ENCODE results near the gene MYLK.
"Not testable (repeated sequence)": the region's sequence is repeated elsewhere in the genome, so short reads cannot be mapped to it uniquely, and the experiment has no call there.

The MYLK gene

GRCh38 chr3:123613543-123613942 lies 270.6 kb downstream of the MYLK start:
- no peak for FAIRE-seq
- DNase-seq (ENCODE audit: insufficient read length, low spot score): no peak

GRCh38 chr3:123611674-123612073 lies 272.5 kb downstream of the MYLK start:
- FAIRE-seq; DNase-seq (ENCODE audit: insufficient read length, low spot score): not testable (repeated sequence)

- FAIRE-seq (peak; percentile 23), DNase-seq (ENCODE audit: insufficient read length, low spot score) (no peak)
Measured at GRCh38 chr3:123611082-123611481, 273.1 kb downstream of the MYLK start.

- no peak for DNase-seq (ENCODE audit: insufficient read length, low spot score)
- no peak for FAIRE-seq
Measured at GRCh38 chr3:123610331-123610730, 273.8 kb downstream of the MYLK start.

GRCh38 chr3:123609063-123609462 lies 275.1 kb downstream of the MYLK start:
- FAIRE-seq: no peak
- no peak for DNase-seq (ENCODE audit: insufficient read length, low spot score)

GRCh38 chr3:123608263-123608937 lies 275.7 kb downstream of the MYLK start:
- DNase-seq (ENCODE audit: insufficient read length, low spot score) (no peak), FAIRE-seq (no peak)

- FAIRE-seq: no peak
- DNase-seq (ENCODE audit: insufficient read length, low spot score): no peak
Measured at GRCh38 chr3:123606527-123606926, 277.6 kb downstream of the MYLK start.

GRCh38 chr3:123605789-123606234 lies 278.3 kb downstream of the MYLK start:
- FAIRE-seq: no peak
- peak; percentile 15 for DNase-seq (ENCODE audit: insufficient read length, low spot score)

GRCh38 chr3:123603153-123603552 lies 281.0 kb downstream of the MYLK start:
- not testable (repeated sequence) for DNase-seq (ENCODE audit: insufficient read length, low spot score); FAIRE-seq

- no peak for FAIRE-seq
Measured at GRCh38 chr3:123602325-123602724, 281.8 kb downstream of the MYLK start.

GRCh38 chr3:123600863-123601262 lies 283.3 kb downstream of the MYLK start:
- not testable (repeated sequence) for FAIRE-seq

More at GRCh38 chr3:123602325-123602724, 281.8 kb downstream of the MYLK start:
- peak; percentile 35 for DNase-seq (ENCODE audit: insufficient read length, low spot score)

GRCh38 chr3:123597561-123597960 lies 286.6 kb downstream of the MYLK start:
- FAIRE-seq: no peak
- DNase-seq (ENCODE audit: insufficient read length, low spot score): no peak

More at GRCh38 chr3:123600863-123601262, 283.3 kb downstream of the MYLK start:
- not testable (repeated sequence) for DNase-seq (ENCODE audit: insufficient read length, low spot score)

GRCh38 chr3:123595396-123596180 lies 288.5 kb downstream of the MYLK start:
- FAIRE-seq (no peak), DNase-seq (ENCODE audit: insufficient read length, low spot score) (no peak)

GRCh38 chr3:123593381-123593780 lies 290.8 kb downstream of the MYLK start:
- DNase-seq (ENCODE audit: insufficient read length, low spot score): no peak
- FAIRE-seq: no peak

GRCh38 chr3:123590685-123591450 lies 293.3 kb downstream of the MYLK start:
- FAIRE-seq: no peak
- DNase-seq (ENCODE audit: insufficient read length, low spot score): no peak

- FAIRE-seq: no peak
- no peak for DNase-seq (ENCODE audit: insufficient read length, low spot score)
Measured at GRCh38 chr3:123587401-123587800, 296.7 kb downstream of the MYLK start.

- FAIRE-seq: no peak
- peak; percentile 43 for DNase-seq (ENCODE audit: insufficient read length, low spot score)
Measured at GRCh38 chr3:123586968-123587367, 297.2 kb downstream of the MYLK start.

GRCh38 chr3:123586131-123586530 lies 298.0 kb downstream of the MYLK start:
- DNase-seq (ENCODE audit: insufficient read length, low spot score) (peak; percentile 24), FAIRE-seq (no peak)

GRCh38 chr3:123584988-123585937 lies 298.9 kb downstream of the MYLK start, which contains the start of gene HACD2:
Gene HACD2 (minus strand): TSS chr3:123585053. CDS start chr3:123585027, 26 bp downstream.
- FAIRE-seq (peak; percentile 93), DNase-seq (ENCODE audit: insufficient read length, low spot score) (peak; percentile 86)

Data from HTR-8/SVneo (cell line).